UCSD-AML1 (cell line): ENCODE results near the gene KCTD2.
"Not testable (repeated sequence)": the region's sequence is repeated elsewhere in the genome, so short reads cannot be mapped to it uniquely, and the experiment has no call there.

Experiments
- DNase-seq: peaks from one replicate; lab custom pipeline; 2025; ENCODE audit not compliant: unreplicated experiment; lab: John Stamatoyannopoulos, UW

KCTD2 gene

DNA sequence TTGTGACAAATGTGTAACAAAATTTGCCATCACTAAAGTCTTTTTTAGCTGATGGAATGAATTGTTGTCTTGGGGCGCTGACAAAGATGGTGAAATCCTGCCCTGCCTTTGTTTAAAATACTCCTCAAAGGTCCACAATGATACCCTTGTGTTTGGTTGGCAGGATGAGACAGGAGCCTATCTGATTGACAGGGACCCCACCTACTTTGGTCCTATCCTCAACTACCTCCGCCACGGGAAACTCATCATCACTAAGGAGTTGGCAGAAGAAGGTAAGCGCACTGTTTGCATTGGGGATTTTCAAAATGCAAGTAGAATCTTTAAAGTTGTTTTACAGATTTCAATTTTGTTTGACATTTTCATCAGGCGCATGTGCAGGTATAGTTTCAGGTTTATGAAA lies 2.0 kb downstream of the KCTD2 start:
- DNase-seq = no peak

DNA sequence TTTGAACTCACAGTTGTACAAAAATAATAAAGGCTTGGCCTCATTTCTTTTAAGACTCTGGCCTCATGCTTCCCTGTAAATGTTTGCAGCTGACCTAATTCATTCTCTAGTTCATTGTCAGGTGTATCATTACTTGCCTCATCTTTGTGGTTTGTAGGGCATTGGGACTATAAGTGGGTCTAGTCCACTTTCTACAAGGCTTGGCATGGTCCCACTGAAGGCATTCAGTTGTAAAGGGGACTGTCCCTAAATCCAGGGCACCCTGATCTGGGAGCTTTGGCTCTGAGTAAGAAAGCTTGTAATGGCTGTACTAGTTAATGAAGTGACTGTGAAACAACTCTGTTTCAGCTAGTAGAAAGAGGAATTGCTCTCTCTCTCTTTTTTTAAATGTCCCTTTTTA lies 2.7 kb downstream of the KCTD2 start:
- DNase-seq = no peak

- no peak for DNase-seq
These were observed 4.9 kb downstream of the KCTD2 start for GRCh38 chr17:75051941-75052340.

GRCh38 chr17:75059369-75060345 lies 12.6 kb downstream of the KCTD2 start:
- DNase-seq = no peak

GRCh38 chr17:75060434-75061054 lies 13.5 kb downstream of the KCTD2 start:
- no peak for DNase-seq

GRCh38 chr17:75061055-75061438 lies 14.0 kb downstream of the KCTD2 start:
- DNase-seq = no peak

DNA sequence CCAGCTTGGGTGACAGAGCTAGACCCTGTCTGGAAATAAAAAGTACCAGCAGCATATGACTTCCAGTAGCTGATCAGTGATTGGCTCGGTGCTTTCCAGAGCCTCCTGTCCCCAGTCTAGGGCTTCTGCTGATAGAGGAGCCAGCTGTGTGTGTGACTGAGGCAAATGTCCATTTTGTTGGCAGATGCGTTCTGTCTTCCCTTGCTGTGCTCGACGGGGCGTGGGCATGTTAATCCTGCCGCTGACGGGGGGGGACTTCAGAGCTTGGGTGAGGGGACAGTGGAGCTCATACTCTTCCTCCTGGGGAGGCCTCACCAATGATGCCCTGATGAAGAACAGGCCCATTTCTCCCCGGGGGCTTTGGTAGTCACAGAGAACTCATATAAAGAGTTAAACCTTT lies 14.6 kb downstream of the KCTD2 start:
- DNase-seq = no peak

DNA sequence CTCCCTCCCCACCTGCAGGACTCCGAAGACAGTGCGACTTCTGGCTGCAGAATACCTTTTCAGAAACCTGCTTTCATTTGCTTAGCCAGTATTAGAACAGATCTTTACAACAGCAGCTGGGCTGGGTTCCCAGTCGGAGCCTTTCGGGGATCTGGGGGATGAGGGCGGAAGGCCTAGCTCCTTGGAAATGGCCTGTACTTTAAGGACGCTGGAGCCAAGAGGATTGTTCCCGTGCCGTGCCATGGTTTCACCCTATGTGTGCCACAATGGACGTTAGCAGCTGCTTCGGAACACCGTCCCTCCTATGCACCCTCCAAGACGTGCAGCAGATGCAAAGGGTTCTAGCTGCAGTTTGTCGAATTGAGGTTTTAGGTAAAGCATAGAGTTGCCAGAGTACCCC lies 16.2 kb downstream of the KCTD2 start:
- no peak for DNase-seq

DNA sequence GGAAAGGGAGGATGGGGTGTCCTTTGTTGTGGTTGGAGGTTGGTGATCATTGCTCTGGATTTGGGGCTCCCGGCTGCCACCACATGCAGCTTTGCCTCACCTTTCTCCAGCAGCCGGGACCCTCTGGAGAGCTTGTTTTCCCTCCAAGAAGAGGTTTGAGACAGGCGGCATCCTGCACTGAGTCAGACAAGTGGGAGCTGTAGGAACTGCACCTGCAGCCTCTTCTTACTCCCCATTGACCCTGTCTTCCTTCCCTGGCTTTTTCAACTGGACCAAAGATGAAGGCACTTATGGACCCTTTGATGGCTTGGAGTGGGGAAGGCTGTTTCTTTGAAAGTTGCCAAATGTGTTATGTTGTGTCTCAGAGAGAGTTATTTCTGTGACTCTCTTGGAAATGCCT lies 16.6 kb downstream of the KCTD2 start:
- no peak for DNase-seq

- no peak for DNase-seq
These were observed 17.0 kb downstream of the KCTD2 start for GRCh38 chr17:75064040-75064439.

DNA sequence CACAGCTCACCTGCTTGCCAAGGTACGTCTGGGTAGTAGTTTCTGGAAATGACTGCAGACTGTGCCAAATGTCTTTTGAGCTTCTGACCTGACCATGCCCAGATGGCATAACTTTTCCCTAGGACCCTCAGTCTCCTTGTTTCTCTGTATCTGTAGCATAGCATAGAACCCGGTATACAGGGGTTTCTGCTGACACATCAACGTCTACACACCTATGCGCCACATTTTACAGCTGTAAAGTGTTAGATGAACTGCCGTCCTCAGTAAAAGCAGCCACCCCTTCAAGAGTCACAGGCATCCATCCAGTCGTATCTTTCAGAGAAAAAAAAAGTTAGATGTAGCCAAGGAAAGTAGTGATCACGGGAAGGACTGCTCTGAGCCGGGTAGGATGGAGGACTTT lies 17.4 kb downstream of the KCTD2 start:
- no peak for DNase-seq

DNA sequence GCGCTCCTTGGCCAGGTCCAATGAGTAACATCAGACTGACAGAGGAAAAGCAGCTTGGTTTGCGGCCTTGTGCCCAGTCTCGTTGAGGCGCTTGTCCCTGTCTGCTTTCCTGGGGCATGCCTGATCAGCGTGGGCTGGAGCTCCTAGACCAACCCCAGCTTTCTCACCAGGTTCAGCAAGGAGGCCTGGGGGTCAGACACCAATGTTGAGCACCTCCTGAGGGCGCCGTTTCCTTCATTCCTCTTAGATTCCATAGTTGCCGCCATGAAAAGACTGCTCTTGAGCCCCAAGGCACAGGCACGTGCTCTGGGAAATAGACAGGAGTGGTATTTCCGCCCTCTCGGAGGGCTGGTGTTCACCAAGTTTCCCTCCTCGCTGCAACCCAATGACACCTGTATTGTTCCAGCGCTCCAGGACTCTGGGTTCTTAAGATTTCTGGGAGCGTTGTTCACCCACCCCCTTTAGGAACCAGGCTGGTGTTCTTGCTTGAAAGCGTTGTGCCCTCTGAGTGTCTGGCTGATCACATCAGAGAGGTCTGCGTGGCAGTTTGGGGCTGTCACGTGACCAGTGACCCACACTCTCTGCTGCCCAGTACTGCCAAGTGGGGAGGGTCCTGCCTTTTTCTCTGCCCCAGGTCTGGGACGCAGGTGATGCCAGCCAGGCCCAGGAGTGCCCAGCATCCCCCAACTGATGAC lies 18.0 kb downstream of the KCTD2 start:
- DNase-seq = no peak

DNA sequence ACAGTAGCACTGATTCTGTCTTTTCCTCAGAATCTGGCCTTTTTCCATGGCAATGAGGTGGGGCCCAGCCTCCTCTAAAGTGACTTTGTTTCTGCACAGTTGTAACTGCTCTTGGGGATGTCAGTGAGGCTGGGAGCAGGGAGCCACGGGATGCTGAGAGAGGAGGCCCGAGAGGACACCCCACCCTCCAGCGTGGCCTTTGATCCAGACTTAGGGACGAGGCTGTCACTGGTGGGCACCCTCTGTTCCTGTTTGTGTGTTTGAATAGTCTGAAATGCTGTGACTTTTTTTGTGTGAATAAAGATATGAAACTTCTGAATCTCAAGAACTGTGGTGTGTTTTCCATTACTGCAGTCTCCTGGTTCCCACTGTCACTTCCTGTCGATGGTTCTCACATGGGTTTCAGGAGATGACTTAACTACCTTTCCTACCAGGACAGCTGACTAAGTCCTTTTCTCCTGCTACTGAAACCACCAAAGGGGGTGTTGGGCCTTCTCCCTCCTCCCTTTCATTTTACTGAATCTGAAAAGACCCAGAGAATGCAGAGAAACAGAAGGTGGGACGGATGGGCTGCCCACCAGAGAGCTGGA lies 18.6 kb downstream of the KCTD2 start:
- DNase-seq = no peak

GRCh38 chr17:75067856-75068255 lies 20.8 kb downstream of the KCTD2 start:
- peak; percentile 42 for DNase-seq

DNA sequence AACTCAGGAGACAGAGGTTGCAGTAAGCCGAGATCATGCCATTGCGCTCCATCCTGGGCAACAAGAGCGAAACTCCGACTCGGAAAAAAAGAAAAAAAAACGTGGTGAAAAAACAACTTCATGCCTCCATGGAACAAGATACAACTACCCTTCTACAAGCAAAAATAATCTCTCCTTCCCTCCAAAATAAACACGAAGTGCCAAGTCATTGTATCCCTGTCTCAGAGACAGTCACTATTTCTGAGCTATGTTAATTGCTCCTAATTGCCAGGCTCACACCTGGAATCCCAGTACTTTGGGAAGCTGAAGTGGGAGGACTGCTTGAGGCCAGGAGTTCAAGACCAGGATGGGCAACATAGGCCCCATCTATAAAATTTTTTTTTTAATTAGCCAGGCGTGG lies 21.7 kb downstream of the KCTD2 start:
- DNase-seq = no peak

DNA sequence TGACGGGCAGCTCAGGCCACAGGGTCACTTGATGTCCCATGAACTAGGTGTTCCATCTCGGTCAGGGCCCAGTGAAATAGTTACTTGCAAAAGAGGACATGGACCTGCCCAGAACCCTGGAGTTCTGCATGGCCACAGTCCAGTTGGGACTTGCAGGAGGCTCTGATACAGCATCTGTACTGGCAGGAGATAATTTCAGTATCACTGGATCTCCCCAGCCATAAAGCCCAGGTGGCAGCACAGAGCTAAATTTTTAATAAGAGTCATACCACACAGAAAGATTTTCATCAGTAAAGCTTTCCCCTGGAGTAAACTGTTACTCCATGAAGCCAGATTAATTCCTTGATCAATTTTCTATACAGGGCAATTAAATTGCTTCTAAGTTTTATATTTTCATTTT lies 22.8 kb downstream of the KCTD2 start:
- DNase-seq = no peak

DNA sequence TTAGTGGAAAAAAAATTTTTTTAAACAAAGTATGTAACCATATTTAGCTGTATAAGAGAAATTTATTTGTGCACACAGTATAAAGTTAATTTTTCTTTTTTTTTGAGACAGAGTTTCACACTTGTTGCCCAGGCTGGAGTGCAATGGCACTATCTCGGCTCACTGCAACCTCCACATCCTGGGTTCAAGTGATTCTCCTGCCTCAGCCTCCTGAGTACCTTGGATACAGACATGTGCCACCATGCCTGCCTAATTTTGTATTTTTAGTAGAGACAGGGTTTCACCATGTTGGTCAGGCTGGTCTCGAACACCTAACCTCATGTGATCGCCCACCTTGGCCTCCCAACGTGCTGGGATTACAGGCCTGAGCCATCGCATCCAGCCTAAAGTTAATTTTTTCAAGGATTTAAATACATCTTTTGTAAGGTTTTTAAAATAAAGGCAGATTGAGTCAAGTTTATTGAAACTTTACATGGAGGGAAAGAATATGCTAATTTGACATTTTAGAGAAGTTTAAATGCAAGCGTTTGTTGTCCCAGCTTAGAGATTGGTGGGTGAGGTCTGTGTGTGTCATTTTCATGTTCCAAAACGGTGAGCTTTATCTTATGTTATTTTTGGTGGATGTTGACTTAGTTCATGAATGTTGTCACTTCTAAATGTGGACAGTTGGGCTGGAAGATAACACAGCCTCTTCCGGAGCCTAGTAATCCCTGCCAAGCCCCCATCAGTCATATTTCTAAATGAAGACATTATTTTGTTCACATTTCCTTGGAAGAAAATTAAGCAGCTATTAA lies 24.6 kb downstream of the KCTD2 start:
- DNase-seq = not testable (repeated sequence)

DNA sequence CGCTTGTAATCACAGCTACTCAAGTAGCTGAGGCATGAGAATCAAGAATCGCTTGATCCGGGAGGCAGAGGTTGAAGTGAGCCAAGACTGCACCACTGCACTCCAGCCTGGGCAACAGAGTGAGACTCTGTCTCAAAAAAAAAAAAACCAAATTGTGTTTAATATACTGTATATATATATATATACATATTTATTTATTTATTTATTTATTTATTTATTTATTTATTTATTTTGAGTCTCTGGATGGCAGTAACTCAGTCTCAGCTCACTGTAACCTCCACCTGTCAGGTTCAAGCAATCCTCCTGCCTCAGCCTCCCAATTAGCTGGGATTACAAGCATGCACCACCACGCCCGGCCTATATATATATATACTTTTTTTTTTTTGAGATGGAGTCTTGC lies 25.9 kb downstream of the KCTD2 start:
- DNase-seq = not testable (repeated sequence)

- DNase-seq = no peak
These were observed 26.6 kb downstream of the KCTD2 start for GRCh38 chr17:75073618-75074047.

DNA sequence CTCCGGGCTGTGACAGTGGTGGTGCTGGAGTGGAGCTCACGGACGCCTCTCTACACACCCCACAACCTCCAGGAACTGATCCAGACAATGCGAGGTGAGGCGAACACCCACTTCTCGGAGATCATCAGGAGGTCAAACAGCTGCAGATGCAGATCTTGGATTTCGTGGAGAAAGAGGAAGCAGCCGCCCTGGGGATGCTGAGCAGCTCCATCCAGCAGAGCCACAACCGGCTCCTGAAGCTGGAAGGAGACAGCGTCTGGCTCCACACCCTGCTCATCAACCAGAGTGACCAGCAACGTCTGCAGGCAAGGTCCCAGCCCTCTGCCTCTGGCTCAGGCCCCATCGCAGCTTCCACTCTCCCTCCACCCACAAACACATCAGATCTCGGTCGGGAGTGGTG lies 27.5 kb downstream of the KCTD2 start:
- no peak for DNase-seq
